NCI-H1930 (cell line): ENCODE data around the gene ELFN2.
"Not testable (repeated sequence)": the region's sequence is repeated elsewhere in the genome, so short reads cannot be mapped to it uniquely, and the experiment has no call there.

Experiments
- DNase-seq, 2 experiments: peaks; one replicate each; lab custom pipeline; 2025; lab: John Stamatoyannopoulos, UW

ELFN2 gene

GRCh38 chr22:37335806-37336199 is 91.5 kb downstream of the ELFN2 start:
- DNase-seq: no peak

DNA sequence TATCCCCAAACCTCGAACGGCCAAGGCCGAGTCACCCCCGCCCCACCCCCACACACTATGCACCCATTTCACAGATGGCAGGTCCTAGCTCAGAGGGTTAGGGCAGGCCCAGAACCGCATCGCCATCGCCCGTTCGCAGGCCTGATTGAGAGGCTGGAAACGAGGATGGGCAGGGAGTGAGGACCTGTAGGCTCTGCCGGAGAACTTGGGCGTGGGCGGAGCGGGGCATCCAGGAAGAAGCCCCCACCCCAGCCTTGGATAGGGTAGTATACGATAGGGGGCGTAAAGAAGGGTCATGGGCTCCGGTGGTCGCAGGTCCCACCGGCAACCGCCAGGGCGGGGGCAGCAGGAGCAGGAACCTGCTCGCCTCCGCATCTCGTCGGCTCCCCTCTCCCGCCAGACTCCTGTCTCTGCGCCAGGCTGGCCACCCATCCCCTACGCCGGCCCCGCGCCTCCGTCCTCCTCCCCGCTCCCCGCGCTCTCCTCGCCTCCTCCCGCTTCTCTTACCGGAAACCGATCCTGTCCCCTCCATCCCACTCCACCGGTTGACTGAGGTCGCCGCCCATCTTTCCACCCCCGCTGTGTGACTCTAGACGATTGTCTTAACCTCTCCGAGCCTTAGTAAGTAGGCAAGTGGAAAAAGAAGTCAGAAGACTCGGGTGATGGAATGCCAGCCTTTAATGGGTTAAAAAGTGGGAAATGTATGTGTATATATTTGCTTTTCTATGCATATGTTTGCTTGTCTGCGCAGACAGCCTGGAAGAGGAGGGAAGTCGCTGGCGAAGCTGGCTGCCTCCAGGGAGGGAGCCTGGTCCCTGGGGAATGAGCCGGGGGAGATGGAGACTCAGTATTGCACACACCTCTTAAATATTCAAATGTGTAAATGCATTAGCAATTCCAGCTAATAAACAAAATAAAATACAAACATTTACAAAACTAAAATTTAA is 92.1 kb downstream of the ELFN2 start:
- DNase-seq: no peak

DNA sequence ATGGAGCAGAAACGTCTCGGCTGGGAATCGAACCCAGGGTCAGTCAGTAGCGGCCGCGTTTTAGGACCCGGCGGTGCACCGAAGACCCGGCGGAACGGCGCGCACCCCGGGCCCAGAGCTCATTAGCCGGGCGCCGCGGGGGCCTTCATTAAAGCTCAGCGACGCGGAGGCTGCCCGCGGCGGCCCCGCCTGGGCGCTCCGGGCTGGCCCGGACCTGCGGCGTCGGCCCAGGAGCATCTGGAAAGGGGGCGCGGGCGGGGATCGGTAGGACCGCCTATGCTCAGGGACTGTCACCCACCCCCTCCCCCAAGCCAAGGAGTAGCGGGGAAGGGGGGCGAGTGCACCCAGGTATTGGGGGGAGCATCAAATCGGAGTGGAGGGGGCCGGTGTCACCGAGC is 92.8 kb downstream of the ELFN2 start:
- no peak for DNase-seq

DNA sequence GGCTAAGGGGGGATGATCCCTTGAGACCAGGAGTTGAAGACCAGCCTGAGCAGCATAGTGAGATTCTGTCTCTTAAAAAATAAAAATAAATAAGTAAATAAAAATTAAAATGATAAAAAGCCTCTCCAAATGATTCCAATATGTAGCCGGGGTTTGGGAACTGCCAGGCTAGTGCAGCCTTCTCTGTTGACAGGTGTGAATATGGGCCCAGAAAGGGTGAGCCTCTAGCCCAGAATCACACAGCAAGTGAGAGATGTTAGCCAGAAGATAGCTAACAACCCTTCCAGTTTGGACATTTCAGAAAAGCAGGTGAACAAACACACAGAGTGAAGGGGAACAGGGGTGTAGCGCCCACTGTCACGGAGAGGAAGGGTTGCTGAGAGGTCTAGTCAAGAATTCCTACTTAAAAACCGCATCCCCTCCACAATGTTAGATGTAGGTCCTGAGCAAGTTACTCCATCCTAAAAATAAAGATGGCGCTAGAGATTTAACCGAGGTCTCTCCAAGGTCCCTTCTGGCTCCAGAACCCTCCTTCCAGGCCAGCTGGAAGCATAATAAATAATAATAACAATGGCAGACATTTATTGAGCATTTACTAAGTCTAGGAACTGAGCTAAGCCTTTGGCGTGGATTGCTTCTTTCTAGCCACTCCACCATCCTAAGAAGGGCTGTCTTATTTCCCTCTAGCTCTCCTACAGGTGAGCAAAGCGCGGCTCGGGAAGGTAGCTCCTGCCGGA is 93.4 kb downstream of the ELFN2 start:
- DNase-seq: no peak

- no peak for DNase-seq
Measured at GRCh38 chr22:37331856-37332536, 95.3 kb downstream of the ELFN2 start.

DNA sequence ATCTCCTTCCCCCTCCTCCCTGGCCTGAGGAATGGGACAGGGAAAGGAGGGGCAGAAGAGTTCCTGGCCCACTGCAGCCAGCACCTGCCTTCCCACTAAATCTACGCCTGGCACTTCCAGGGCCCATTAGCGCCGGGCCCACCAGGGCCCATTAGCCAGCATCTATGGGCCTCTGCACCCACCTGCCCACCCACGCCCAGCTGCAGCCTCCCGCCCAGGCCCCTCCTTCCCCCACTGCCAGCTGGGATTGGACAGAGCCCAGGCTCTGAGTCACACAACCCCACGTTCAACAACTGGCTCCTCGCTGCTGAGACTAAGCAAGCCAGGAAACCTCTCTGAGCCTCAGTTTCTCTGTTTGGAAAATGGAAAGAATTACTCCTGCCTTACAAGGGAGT is 96.2 kb downstream of the ELFN2 start:
- no peak for DNase-seq

GRCh38 chr22:37330200-37331033 is 96.9 kb downstream of the ELFN2 start:
- DNase-seq: peak; percentile 63 to 69

GRCh38 chr22:37329238-37330140 is 97.8 kb downstream of the ELFN2 start:
- no peak for DNase-seq

GRCh38 chr22:37328538-37329237 is 98.6 kb downstream of the ELFN2 start:
- DNase-seq: not testable (repeated sequence)

DNA sequence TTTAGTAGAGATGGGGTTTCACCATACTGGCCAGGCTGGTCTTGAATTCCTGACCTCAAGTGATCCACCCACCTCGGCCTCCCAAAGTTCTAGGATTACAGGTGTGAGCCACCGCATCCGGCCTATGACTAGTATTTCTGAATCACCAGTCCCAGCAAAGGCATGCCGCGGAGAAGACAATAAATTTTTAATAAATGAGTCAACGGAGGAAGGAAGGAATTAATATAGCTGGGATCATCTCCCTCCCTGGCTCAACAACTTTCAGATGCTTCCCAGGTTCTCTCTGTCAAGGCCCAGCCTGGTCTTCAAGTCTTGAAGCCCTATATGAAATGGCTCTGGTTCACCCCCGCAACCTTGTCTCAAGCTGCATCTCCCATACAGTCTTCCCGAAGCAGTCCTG is 99.3 kb downstream of the ELFN2 start:
- DNase-seq: no peak

- no peak for DNase-seq
Measured at GRCh38 chr22:37326726-37327125, 100.6 kb downstream of the ELFN2 start.

DNA sequence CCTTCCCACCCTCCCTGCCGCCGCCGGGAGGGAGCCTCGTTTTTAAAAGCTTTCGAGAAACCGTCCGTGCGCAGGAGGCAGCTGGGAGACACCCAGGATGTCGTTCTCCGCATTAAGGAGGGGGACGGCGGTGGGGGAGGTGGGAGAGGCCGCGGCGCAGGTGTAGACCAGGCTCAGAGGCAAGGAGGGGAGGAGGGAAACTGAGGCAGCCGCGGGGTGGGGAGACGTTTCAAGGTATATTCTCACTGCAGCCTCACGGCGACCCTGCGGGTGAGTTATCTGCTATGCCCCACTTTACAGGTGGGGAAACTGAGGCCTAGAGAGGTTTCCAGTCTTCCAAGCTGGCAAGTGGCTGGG is 102.3 kb downstream of the ELFN2 start:
- DNase-seq: no peak

DNA sequence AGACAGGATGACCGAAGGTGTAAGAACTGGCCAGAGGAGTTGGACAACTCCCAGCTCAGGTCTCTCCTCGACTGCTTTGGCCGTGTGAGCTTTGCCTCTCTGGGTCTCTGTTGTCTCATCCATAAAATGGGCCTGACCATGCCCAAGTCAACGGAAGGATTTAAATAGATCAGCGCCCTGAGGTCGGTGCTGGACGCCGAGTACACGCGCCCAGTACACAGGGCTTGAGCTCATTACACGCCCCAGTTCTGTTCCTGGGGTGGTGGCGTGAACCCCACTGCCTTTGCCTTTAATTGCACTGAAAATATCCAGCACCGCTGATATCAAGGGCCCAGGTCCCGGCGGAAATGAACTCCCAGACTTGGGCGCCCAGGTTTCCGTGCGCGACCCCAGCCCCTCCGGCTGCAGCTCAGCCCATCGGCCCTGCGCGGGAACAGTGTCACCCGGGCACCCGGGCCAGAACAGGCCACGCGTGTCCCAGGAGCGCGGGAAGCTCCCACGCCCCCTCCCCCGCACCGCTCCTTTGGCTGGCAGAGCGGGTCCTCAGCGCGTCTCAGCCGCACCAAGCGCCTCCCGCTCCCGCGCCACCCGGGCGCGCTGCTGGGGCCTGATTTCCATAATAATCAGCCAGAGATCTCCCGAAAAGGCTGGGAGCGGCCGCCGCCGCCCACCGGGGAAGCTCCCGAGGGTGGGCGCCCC is 102.8 kb downstream of the ELFN2 start:
- no peak for DNase-seq

- no peak for DNase-seq
Measured at GRCh38 chr22:37320726-37321677, 106.3 kb downstream of the ELFN2 start.

GRCh38 chr22:37319469-37319868 is 107.8 kb downstream of the ELFN2 start:
- no peak for DNase-seq

DNA sequence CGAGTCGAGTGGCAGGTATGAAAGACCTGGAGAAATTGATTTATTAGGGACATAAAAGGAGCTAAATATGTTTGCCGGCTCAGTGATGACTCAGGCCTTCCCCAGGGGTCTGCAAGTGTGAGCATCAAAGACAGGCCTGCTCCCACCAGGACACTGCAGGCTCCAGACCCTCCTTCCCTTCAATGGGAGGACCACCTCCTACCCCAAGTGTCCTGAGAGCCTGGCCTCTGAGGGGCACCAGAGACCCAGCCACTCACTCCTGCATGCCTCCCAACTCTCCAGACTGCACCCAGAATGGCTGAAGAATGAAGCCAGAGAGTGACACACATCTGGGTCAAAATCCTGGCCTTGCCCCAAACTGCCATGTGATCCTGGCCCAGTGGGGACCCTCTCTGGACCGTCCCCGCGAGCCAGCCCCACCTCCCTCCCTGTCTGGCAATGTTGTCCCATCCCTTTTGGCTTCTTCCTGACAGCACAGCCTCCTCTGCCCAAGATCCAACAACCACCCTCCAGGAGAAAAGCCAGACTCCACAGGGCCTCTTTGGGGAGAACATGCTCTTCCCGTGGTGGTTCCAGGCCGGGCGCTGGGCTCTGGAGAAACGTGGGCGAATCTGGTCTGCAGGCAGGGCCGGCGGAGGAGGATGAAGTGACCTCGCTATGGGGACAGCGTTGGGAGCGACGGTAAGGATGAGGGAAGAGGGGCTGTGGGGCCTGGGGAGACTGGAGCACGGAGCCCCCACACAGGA is 108.7 kb downstream of the ELFN2 start:
- DNase-seq: no peak
